ENCODE measurements around the gene SMAGP.

DNA sequence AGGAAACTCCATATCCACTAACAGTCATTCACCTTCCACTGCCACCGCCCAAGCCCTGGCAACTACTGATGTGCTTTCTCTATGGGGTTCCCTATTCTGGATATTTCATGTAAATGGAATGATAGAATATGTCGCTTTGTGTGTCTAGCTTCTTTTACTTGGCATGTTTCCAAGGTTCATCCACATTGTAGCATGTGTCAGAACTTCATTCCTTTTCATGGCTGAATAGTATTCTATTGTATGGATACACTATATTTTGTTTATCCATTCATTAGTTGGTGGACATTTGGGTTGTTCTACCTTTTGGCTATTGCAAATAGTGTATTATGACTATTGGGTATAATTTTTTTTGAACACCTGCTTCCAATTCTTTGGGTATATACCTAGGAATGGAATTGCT lies 61.0 kb downstream of the SMAGP start:
- TF ChIP-seq, protein P1, sequence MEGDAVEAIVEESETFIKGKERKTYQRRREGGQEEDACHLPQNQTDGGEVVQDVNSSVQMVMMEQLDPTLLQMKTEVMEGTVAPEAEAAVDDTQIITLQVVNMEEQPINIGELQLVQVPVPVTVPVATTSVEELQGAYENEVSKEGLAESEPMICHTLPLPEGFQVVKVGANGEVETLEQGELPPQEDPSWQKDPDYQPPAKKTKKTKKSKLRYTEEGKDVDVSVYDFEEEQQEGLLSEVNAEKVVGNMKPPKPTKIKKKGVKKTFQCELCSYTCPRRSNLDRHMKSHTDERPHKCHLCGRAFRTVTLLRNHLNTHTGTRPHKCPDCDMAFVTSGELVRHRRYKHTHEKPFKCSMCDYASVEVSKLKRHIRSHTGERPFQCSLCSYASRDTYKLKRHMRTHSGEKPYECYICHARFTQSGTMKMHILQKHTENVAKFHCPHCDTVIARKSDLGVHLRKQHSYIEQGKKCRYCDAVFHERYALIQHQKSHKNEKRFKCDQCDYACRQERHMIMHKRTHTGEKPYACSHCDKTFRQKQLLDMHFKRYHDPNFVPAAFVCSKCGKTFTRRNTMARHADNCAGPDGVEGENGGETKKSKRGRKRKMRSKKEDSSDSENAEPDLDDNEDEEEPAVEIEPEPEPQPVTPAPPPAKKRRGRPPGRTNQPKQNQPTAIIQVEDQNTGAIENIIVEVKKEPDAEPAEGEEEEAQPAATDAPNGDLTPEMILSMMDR (IDR thresholded peaks at IDR 0.05), result no peak
- TF ChIP-seq POLR2A (IDR thresholded peaks at IDR 0.05), result no peak

Measured in thyroid gland (tissue), 4 donors.